ENCODE results near the gene ZMYM4.
"Not testable (repeated sequence)": the region's sequence is repeated elsewhere in the genome, so short reads cannot be mapped to it uniquely, and the experiment has no call there.

The ZMYM4 gene

GRCh38 chr1:35461966-35462651 lies 193.6 kb downstream of the ZMYM4 start:
- DNase-seq = no peak

GRCh38 chr1:35463232-35463631 lies 194.7 kb downstream of the ZMYM4 start:
- DNase-seq = no peak

- not testable (repeated sequence) for DNase-seq
These were observed 195.2 kb downstream of the ZMYM4 start for GRCh38 chr1:35463749-35464148.

- no peak for DNase-seq
These were observed 197.6 kb downstream of the ZMYM4 start for GRCh38 chr1:35466120-35466519.

GRCh38 chr1:35470977-35471613 lies 202.6 kb downstream of the ZMYM4 start:
- DNase-seq = no peak
